Parathyroid adenoma (tissue), 2 donors: ENCODE results near the gene NEK1.

Source experiments
- H2AFZ ChIP-seq: fragments of 300-600 bp; sonication (generic); one replicate; pipeline ENCODE4 v1.7.0; 2017; ENCODE audit warnings: antibody characterized with exemption, mild to moderate bottlenecking
- H3K27ac ChIP-seq: fragments of 300-600 bp; sonication (generic); one replicate; pipeline ENCODE4 v1.7.0; 2017
- H3K27me3 ChIP-seq: fragments of 300-600 bp; sonication (generic); one replicate; pipeline ENCODE4 v1.7.0; 2017; ENCODE audit warnings: low read length; ENCODE audit not compliant: control insufficient read depth, insufficient read depth
- H3K36me3 ChIP-seq: fragments of 300-600 bp; sonication (generic); one replicate; pipeline ENCODE4 v1.7.0; 2017; ENCODE audit warnings: low read length; ENCODE audit not compliant: control insufficient read depth, insufficient read depth
- H3K4me1 ChIP-seq: fragments of 300-600 bp; sonication (generic); one replicate; pipeline ENCODE4 v1.7.0; 2017; ENCODE audit warnings: control low read depth
- H3K4me2 ChIP-seq: fragments of 300-600 bp; sonication (generic); one replicate; pipeline ENCODE4 v1.7.0; 2017; ENCODE audit warnings: low read length
- H3K4me3 ChIP-seq: fragments of 300-600 bp; sonication (generic); one replicate; pipeline ENCODE4 v1.7.0; 2017; ENCODE audit warnings: low read depth, low read length
- H3K79me2 ChIP-seq: fragments of 300-600 bp; sonication (generic); one replicate; pipeline ENCODE4 v1.7.0; 2017; ENCODE audit warnings: control low read depth
- H3K9ac ChIP-seq: fragments of 300-600 bp; sonication (generic); one replicate; pipeline ENCODE4 v1.7.0; 2017; ENCODE audit warnings: mild to moderate bottlenecking
- H3K9me3 ChIP-seq: fragments of 300-600 bp; sonication (generic); one replicate; pipeline ENCODE4 v1.7.0; 2017; ENCODE audit warnings: low read length; ENCODE audit not compliant: control insufficient read depth
- CTCF ChIP-seq: fragments of 300-600 bp; sonication (generic); IDR thresholded peaks from one replicate; pipeline ENCODE4 v1.7.0; 2017; ENCODE audit warnings: antibody characterized with exemption, mild to moderate bottlenecking
- donor health status: primary hyperparathyroidism.

Gene NEK1

DNA sequence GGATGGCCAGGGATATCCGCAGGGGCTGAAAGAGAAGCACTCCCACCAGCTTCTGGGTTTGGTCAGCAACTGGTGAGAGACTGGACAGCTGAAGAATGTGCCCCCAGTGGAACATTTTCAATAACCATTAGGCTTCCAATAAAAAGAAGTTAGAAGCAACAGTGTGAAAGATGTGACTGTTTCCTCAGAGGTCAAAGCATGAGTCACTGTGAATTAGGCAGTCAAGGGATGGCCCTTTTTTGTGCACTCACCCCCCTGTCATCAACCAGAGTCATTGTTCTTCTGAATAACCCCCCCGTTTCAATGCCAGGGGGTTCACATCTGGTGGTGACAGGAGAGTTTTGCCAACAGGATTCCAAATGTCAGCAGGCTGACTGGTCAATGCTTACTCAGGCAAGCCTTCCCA is 267.1 kb downstream of the NEK1 start:
- no peaks in the 10 kb centered on the region for H3K36me3 ChIP-seq
- H3K9ac ChIP-seq, result no peak overlapping the region
- no peak overlapping the region for H3K4me2 ChIP-seq
- no peak overlapping the region for H2AFZ ChIP-seq
- H3K4me3 ChIP-seq, result no peak overlapping the region
- no peak overlapping the region for H3K27ac ChIP-seq
- no peaks in the 10 kb centered on the region for H3K27me3 ChIP-seq
- no peak for TF ChIP-seq CTCF
- no peaks in the 10 kb centered on the region for H3K79me2 ChIP-seq
- H3K4me1 ChIP-seq, result no peaks in the 10 kb centered on the region
- no peaks in the 10 kb centered on the region for H3K9me3 ChIP-seq
